H1 (cell line): ENCODE data around the gene RNF220. TPM values are rescaled to one million over a fixed set of nuclear protein-coding genes. Genes with fewer than 3 reads are reported as not detected.

Experiments
- CTCF ChIA-PET: fragments of 300-600 bp; sonication (Branson Sonifier 250); formaldehyde crosslinking; loops from one replicate; lab custom pipeline; 2021; ENCODE audit not compliant: partially characterized antibody; lab: Charles Lee
- POLR2A ChIA-PET: fragments of 300-600 bp; sonication (Branson Sonifier 250); formaldehyde crosslinking; loops from one replicate; lab custom pipeline; 2021; ENCODE audit warnings: inconsistent platforms; ENCODE audit not compliant: partially characterized antibody; lab: Charles Lee
- DNase-seq, 2 experiments: peaks; one replicate each; pipeline versions ENCODE4 v3.0.0 to v3.0.0-alpha.2; 2010 to 2022; ENCODE audit warnings: low spot score in 2 of 2, low read depth in 1 of 2, mixed read lengths in 1 of 2
- FAIRE-seq: peaks from 2 replicates; lab custom pipeline; 2011; peaks lifted over from hg19 to GRCh38; lab: Jason Lieb, UNC
- H2AFZ ChIP-seq: 2 replicates; pipeline ENCODE4 v1.8.1; 2012; ENCODE audit warnings: low read length, inconsistent platforms
- H2AK5ac ChIP-seq: 2 replicates; pipeline ENCODE4 v1.6.1; 2013; ENCODE audit warnings: low read depth, low read length
- H2BK120ac ChIP-seq: replicated peaks from 2 replicates; pipeline ENCODE3; 2013; ENCODE audit warnings: low read depth, low read length, inconsistent platforms
- H2BK12ac ChIP-seq: 2 replicates; pipeline ENCODE4 v1.6.1; 2013; ENCODE audit warnings: low read depth, low read length
- H2BK15ac ChIP-seq: 2 replicates; pipeline ENCODE4 v1.6.1; 2013; ENCODE audit warnings: low read length
- H2BK20ac ChIP-seq: 2 replicates; pipeline ENCODE4 v1.6.1; 2013; ENCODE audit warnings: low read length
- H2BK5ac ChIP-seq: 2 replicates; pipeline ENCODE4 v1.6.1; 2013; ENCODE audit warnings: low read depth, low read length
- H3K14ac ChIP-seq: 2 replicates; pipeline ENCODE4 v1.6.1; 2013; ENCODE audit warnings: inconsistent platforms; ENCODE audit not compliant: insufficient read length
- H3K18ac ChIP-seq: 2 replicates; pipeline ENCODE4 v1.6.1; 2013; ENCODE audit warnings: low read length; ENCODE audit errors: extremely low read depth
- H3K23ac ChIP-seq: 2 replicates; pipeline ENCODE4 v1.6.1; 2013; ENCODE audit warnings: inconsistent platforms; ENCODE audit not compliant: insufficient read length
- H3K23me2 ChIP-seq: 2 replicates; pipeline ENCODE4 v1.6.1; 2013; ENCODE audit warnings: low read depth, low read length
- H3K27ac ChIP-seq: 2 replicates; pipeline ENCODE4 v1.6.1; 2011; ENCODE audit warnings: low read depth, low read length, inconsistent platforms
- H3K27me3 ChIP-seq, 4 experiments: replicated peaks in 1 of 4; 1 replicate in 1 of 4; 2 replicates in 3 of 4; pipeline versions ENCODE4 v1.6.1 to v1.8.1; 2011 to 2013; ENCODE audit warnings: low read length in 3 of 4, mild to moderate bottlenecking in 3 of 4, inconsistent platforms in 2 of 4, mixed read lengths in 2 of 4, moderate library complexity in 1 of 4; ENCODE audit not compliant: control insufficient read depth in 3 of 4, insufficient read depth in 3 of 4; ENCODE audit errors: extremely low read depth in 1 of 4
- H3K36me3 ChIP-seq, 4 experiments: 2 replicates each; pipeline versions ENCODE4 v1.6.1 to v1.8.1; 2011 to 2013; ENCODE audit warnings: mild to moderate bottlenecking in 4 of 4, low read length in 3 of 4, moderate library complexity in 2 of 4, control low read depth in 1 of 4, inconsistent platforms in 1 of 4; ENCODE audit not compliant: insufficient read depth in 4 of 4, control insufficient read depth in 2 of 4
- H3K4ac ChIP-seq: replicated peaks from 2 replicates; pipeline ENCODE3; 2013; ENCODE audit warnings: low read length, low read depth, mixed read lengths, inconsistent platforms; ENCODE audit not compliant: insufficient read length
- H3K4me1 ChIP-seq, 4 experiments: replicated peaks in 1 of 4; 1 replicate in 1 of 4; 2 replicates in 3 of 4; pipeline versions ENCODE4 v1.6.1 to v1.8.1; 2011 to 2013; ENCODE audit warnings: low read length in 3 of 4, inconsistent platforms in 2 of 4, mixed read lengths in 1 of 4; ENCODE audit not compliant: insufficient read depth in 4 of 4, control insufficient read depth in 3 of 4
- H3K4me2 ChIP-seq, 2 experiments: 2 replicates each; pipeline versions ENCODE4 v1.6.1 to v1.8.1; 2011 to 2013; ENCODE audit warnings: low read depth in 2 of 2, low read length in 2 of 2, control low read depth in 1 of 2, inconsistent platforms in 1 of 2, mild to moderate bottlenecking in 1 of 2; ENCODE audit not compliant: insufficient read depth in 1 of 2
- H3K4me3 ChIP-seq, 4 experiments: fragments of 200-600, 300-600 bp in 1 of 4; sonication (generic), shearing (Covaris generic), sonication (Bioruptor Twin) in 1 of 4; 2 replicates each; pipeline versions ENCODE4 v1.5.1 to v1.8.1; 2011 to 2016; ENCODE audit warnings: low read length in 4 of 4, low read depth in 3 of 4, control low read depth in 2 of 4, inconsistent platforms in 2 of 4, mild to moderate bottlenecking in 2 of 4, mixed read lengths in 1 of 4, moderate library complexity in 1 of 4; ENCODE audit not compliant: insufficient read depth in 2 of 4; ENCODE audit errors: extremely low read depth in 1 of 4
- H3K56ac ChIP-seq: replicated peaks from 2 replicates; pipeline ENCODE3; 2013; ENCODE audit warnings: low read depth, mild to moderate bottlenecking, mixed read lengths, low read length, inconsistent platforms; ENCODE audit not compliant: insufficient read length
- H3K79me1 ChIP-seq: 2 replicates; pipeline ENCODE4 v1.6.1; 2013; ENCODE audit warnings: low read depth, low read length, control low read depth
- H3K79me2 ChIP-seq, 2 experiments: 2 replicates each; pipeline versions ENCODE4 v1.6.1 to v1.8.1; 2012 to 2013; ENCODE audit warnings: low read length in 2 of 2, mild to moderate bottlenecking in 2 of 2, inconsistent platforms in 1 of 2; ENCODE audit not compliant: insufficient read depth in 2 of 2, control insufficient read depth in 1 of 2
- H3K9ac ChIP-seq, 4 experiments: replicated peaks in 1 of 4; 1 replicate in 1 of 4; 2 replicates in 3 of 4; pipeline versions ENCODE4 v1.6.1 to v1.8.1; 2011 to 2013; ENCODE audit warnings: low read depth in 3 of 4, low read length in 3 of 4, control low read depth in 2 of 4, mild to moderate bottlenecking in 2 of 4, moderate library complexity in 2 of 4, inconsistent platforms in 1 of 4; ENCODE audit errors: extremely low read depth in 1 of 4
- H3K9me3 ChIP-seq, 2 experiments: 2 replicates each; pipeline versions ENCODE4 v1.6.1 to v1.8.1; 2012 to 2013; ENCODE audit warnings: mild to moderate bottlenecking in 2 of 2, moderate library complexity in 2 of 2, control low read depth in 1 of 2, inconsistent platforms in 1 of 2, low read depth in 1 of 2, low read length in 1 of 2, mixed read lengths in 1 of 2; ENCODE audit not compliant: insufficient read depth in 2 of 2
- H4K20me1 ChIP-seq, 2 experiments: replicated peaks in 1 of 2; 2 replicates each; pipeline versions ENCODE3 to v1.8.1; 2011 to 2013; ENCODE audit warnings: inconsistent platforms in 2 of 2, low read length in 2 of 2, mild to moderate bottlenecking in 1 of 2; ENCODE audit not compliant: insufficient read depth in 2 of 2, control insufficient read depth in 1 of 2
- H4K5ac ChIP-seq: 2 replicates; pipeline ENCODE4 v1.6.1; 2013; ENCODE audit warnings: low read length, low read depth, mixed read lengths, inconsistent platforms; ENCODE audit not compliant: insufficient read length
- H4K8ac ChIP-seq: 2 replicates; pipeline ENCODE4 v1.8.0; 2013; ENCODE audit warnings: mild to moderate bottlenecking, moderate library complexity, low read length, inconsistent platforms; ENCODE audit not compliant: insufficient read depth; ENCODE audit errors: extremely low read depth
- H4K91ac ChIP-seq: replicated peaks from 2 replicates; pipeline ENCODE3; 2013; ENCODE audit warnings: low read length, mixed read lengths, inconsistent platforms; ENCODE audit not compliant: insufficient read length
- BACH1 ChIP-seq: IDR thresholded peaks from 2 replicates; pipeline ENCODE4 v1.6.1; 2012; ENCODE audit warnings: low read length, improper control_type of control experiment
- CEBPB ChIP-seq: IDR thresholded peaks from 2 replicates; pipeline ENCODE4 v1.6.1; 2012; ENCODE audit warnings: low read depth, low read length
- CTCF ChIP-seq, 3 experiments: IDR thresholded peaks; 1 replicate in 2 of 3; 2 replicates in 1 of 3; pipeline versions ENCODE4 v1.5.1 to v1.6.1; 2011; ENCODE audit warnings: low read length in 3 of 3, mild to moderate bottlenecking in 3 of 3, inconsistent platforms in 2 of 3, low read depth in 1 of 3, moderate library complexity in 1 of 3; ENCODE audit not compliant: insufficient read depth in 1 of 3; ENCODE audit errors: control extremely low read depth in 1 of 3
- MAX ChIP-seq: IDR thresholded peaks from 2 replicates; pipeline ENCODE4 v1.6.1; 2012; ENCODE audit warnings: inconsistent platforms
- POLR2AphosphoS5 ChIP-seq: IDR thresholded peaks from 2 replicates; pipeline ENCODE4 v1.6.1; 2011; ENCODE audit warnings: low read depth, low read length
- RAD21 ChIP-seq, 2 experiments: IDR thresholded peaks in 1 of 2; conservative IDR thresholded peaks in 1 of 2; 2 replicates each; pipeline ENCODE4 v1.6.1; 2011; ENCODE audit warnings: low read depth in 2 of 2, low read length in 2 of 2, improper control_type of control experiment in 1 of 2, inconsistent platforms in 1 of 2, mild to moderate bottlenecking in 1 of 2, moderate library complexity in 1 of 2
- SIN3A ChIP-seq, 2 experiments: IDR thresholded peaks in 1 of 2; conservative IDR thresholded peaks in 1 of 2; 2 replicates each; pipeline ENCODE4 v1.6.1; 2011 to 2012; ENCODE audit warnings: low read length in 2 of 2, improper control_type of control experiment in 1 of 2, low read depth in 1 of 2, mild to moderate bottlenecking in 1 of 2
- TEAD4 ChIP-seq: IDR thresholded peaks from 2 replicates; pipeline ENCODE4 v1.6.1; 2012; ENCODE audit warnings: low read depth, low read length, inconsistent platforms, mixed read lengths
- YY1 ChIP-seq: IDR thresholded peaks from 2 replicates; pipeline ENCODE4 v1.6.1; 2011; ENCODE audit warnings: low read depth, mild to moderate bottlenecking, low read length
- WGBS, 2 experiments: shearing (Covaris generic) in 1 of 2; methylation state at CpG; one replicate each; pipeline versions ENCODE4 v1.1.6 to v1.1.7; 2013 to 2015; ENCODE audit warnings: low lambda C conversion rate in 2 of 2, mixed read lengths in 2 of 2, inconsistent platforms in 1 of 2, low coverage in 1 of 2, missing lambda C conversion rate in 1 of 2; ENCODE audit not compliant: insufficient replicate concordance in 2 of 2, insufficient coverage in 1 of 2, insufficient read length in 1 of 2; ENCODE audit errors: extremely low coverage in 1 of 2, missing lambda C conversion rate in 1 of 2; 5-methylcytosine and 5-hydroxymethylcytosine counted together
- polyA plus RNA-seq, 7 experiments: library from polyadenylated mRNA; depleted of rRNA in 3 of 7; stranded (reverse) in 5 of 7; unstranded in 2 of 7; fragments of >200 nt in 5 of 7; fragments of 200-250 nt in 2 of 7; gene quantifications; 1 replicate in 5 of 7; 2 replicates in 1 of 7; 4 replicates in 1 of 7; pipeline versions ENCODE4 v1.2.1 to v1.2.3, GENCODE V29; 2011 to 2013; ENCODE audit warnings: missing spikeins in 2 of 7, mixed read lengths in 2 of 7
- total RNA-seq: library from RNA; stranded (reverse); fragmentation: NEBNext Ultra II Directional; extraction: Animal tissue kit (Norgen Biotek cat#: 25700); gene quantifications from 2 replicates; pipeline ENCODE4 v1.2.1, GENCODE V29; 2021

Gene RNF220
- total and polyA plus RNA-seq, 2 of the 8 experiments (the other 6 are each of a cell fraction or from before 2014, with no cell fraction given) = 123 to 160 TPM

GRCh38 chr1:44652445-44653106, 247.5 kb downstream of the RNF220 start:
- Histone ChIP-seq H3K9me3 (no peaks in the 10 kb centered on the region), H3K27ac (0 out of 2 replicates have a peak overlapping the region, but pooled peaks have one; percentile 20), H2BK120ac (no peak overlapping the region), H2BK20ac (no peak overlapping the region), H4K5ac (no peak overlapping the region), H3K4me3 (no peak overlapping the region), H2BK15ac (no peak overlapping the region), H2BK12ac (no peak overlapping the region), H3K23ac (no peak overlapping the region), H3K18ac (no peak overlapping the region), H2AK5ac (no peak overlapping the region), H3K9ac (no peak overlapping the region), H3K14ac (no peak overlapping the region), H4K8ac (no peak overlapping the region), H3K4me1 (peaks cover 0 to 17% (median 9%) of the 10 kb centered on the region in 4 experiments; a peak in 5 of 7 replicates), H2AFZ (no peak overlapping the region), H3K56ac (no peak overlapping the region), H4K20me1 (peaks cover 2 to 4% of the 10 kb centered on the region in 2 experiments), H3K4ac (no peak overlapping the region), H3K4me2 (no peak overlapping the region), H3K23me2 (no peaks in the 10 kb centered on the region), H3K27me3 (no peaks in the 10 kb centered on the region), H2BK5ac (no peak overlapping the region), H3K79me1 (no peaks in the 10 kb centered on the region), H3K79me2 (no peaks in the 10 kb centered on the region), H4K91ac (no peak overlapping the region), H3K36me3 (peaks cover 5 to 31% (median 17%) of the 10 kb centered on the region in 4 experiments; a peak in 7 of 8 replicates)
- FAIRE-seq (peak; percentile 96), DNase-seq (peak; percentile 69 to 94)
- 75% methylated on average over 7 of the region's 7 CpGs; no CpG with 5 or more reads in 1 of the 2 experiments for WGBS, 2 experiments
- POLR2A ChIA-PET = interaction anchor here (0.6 to 23.6 kb wide), 12 partner anchors 11 to 627 kb away, joined by 3 to 633 read pairs (median 4); partner anchors contain the start of gene RPS8
- CTCF ChIA-PET = interaction anchor here (0.5 to 8.6 kb wide), 86 partner anchors 10 to 646 kb away, joined by 3 to 197 read pairs (median 4); partner anchors contain the start of genes ARMH1 and TMEM53
- TF ChIP-seq TEAD4 (peak; percentile 92), RAD21 (IDR thresholded peaks at IDR 0.05 in 1 of 2, conservative IDR thresholded peaks at IDR 0.05 in 1 of 2; ENCODE audit: low read depth in 2 of 2, low read length in 2 of 2) (peak; percentile 93 to 95), CTCF (IDR thresholded peaks at IDR 0.05; ENCODE audit: control extremely low read depth in 1 of 3, insufficient read depth in 1 of 3, low read depth in 1 of 3, low read length in 3 of 3) (peak; percentile 94 to 100 (median 99)), YY1 (peak; percentile 80), SIN3A (conservative IDR thresholded peaks at IDR 0.05 in 1 of 2, IDR thresholded peaks at IDR 0.05 in 1 of 2; ENCODE audit: low read depth in 1 of 2, low read length in 2 of 2) (no peak), BACH1 (peak; percentile 50; the same call in 1 of the 2 replicates), MAX (peak; percentile 78), POLR2AphosphoS5 (peak; percentile 37; the same call in 1 of the 2 replicates), CEBPB (no peak)
